GM19035 (cell line): ENCODE measurements around the gene MRPL32.

Source experiments
- ATAC-seq: cut with Tn5 transposase; IDR thresholded peaks from one replicate; pipeline ENCODE4 v1.9.1; 2021; ENCODE audit not compliant: unreplicated experiment

Gene MRPL32

GRCh38 chr7:42964849-42965805, 33.0 kb downstream of the MRPL32 start:
- ATAC-seq, result no peak

DNA sequence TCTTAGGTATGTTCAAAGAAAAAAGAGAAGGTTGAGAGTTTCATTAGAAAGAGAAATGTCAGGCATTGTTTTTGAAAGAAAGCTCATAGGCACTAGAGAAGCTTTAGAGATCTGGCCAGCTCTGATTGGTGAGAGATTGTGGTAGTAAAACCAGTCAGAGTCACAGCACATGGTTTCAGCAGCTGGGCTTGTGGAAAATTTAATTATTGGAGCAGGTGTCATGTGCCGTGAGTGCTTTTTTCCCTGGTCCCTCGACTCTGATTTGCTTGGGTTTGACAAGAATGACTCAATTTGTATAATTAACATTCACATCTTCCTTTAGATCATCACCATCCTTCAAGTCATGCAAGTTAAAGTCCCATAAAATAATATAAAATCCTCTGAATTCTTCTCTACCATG, 35.2 kb downstream of the MRPL32 start:
- no peak for ATAC-seq

GRCh38 chr7:42972699-42973500, 40.7 kb downstream of the MRPL32 start:
- no peak for ATAC-seq

DNA sequence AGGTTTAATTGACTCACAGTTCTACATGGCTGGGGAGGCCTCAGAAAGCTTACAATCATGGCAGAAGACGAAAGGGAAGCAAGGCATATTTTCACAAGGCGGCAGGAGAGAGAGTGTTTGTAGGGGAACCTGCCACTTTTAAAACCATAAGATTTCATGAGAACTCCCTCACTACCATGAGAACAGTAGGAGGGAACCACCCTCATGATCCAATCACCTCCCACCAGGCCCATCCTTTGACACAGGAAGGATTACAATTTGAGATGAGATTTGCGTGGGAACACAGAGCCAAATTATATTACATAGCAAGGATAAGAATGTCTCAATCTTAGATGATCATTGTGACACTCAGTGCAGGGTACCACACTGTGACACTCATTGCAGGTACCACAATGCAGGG, 44.2 kb downstream of the MRPL32 start:
- no peak for ATAC-seq

- no peak for ATAC-seq
Measured at GRCh38 chr7:42978496-42978895, 46.3 kb downstream of the MRPL32 start.

DNA sequence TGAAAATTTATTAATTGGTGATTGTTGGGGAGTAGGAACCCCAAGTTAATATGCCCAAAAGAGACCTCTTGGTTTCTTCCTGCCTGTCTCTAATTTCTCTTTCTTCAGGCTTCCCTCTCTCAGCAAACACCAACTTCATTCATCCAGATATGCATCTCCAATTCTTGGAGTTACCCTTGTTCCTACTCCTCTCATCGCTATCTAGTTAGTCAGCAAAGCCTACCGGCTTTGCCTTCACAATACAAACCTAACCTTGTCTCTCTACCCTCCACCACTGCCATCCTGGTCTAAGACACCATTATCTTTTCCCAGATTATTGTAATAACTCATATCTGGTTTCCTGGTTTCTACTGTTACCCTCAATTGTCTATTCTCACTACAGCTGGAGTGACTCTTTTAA, 47.9 kb downstream of the MRPL32 start:
- ATAC-seq, result no peak

DNA sequence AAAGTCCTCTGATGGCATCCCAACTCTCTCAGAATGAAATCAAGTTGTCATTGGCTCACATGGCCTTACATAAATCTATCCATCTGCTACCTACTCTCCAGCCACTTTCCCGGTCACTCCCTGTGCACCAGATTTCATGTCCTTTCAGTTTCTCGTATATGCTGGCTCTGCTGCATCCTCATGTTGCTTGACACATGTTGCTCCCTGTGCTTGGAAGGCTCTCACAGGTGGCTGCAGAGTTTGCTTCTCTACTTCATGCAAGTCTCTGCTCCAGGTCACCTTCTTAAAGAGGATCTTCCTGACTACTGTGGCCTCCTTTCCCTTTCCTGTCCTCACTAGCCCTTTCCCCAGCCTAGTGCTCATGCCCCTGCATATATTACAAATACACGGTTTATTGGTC, 48.3 kb downstream of the MRPL32 start:
- ATAC-seq, result no peak

- no peak for ATAC-seq
Measured at GRCh38 chr7:42981601-42982000, 49.4 kb downstream of the MRPL32 start.

DNA sequence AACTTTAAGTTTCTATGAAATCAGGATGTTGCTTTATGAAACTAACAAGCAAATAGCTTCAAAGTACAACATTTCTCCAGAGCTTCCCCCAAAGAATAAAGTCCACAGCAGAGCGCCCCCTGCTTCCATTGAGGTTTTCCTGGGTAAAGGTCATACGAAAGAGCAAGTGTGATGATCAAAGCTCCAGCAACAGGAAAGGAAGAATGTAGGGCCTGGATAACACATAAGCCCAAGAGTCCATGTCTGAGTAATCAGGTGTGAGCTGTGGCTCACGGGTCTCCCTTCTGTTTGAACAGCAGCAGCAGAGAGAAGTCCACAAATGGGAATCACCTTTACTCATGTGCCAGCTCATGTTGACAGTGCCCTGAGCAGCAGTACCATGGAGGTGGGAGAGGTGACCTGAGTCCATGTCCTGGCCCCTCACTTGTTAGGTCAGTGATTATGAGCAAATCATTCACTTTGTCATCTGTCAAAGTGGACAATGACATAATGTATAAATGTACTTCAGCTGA, 50.5 kb downstream of the MRPL32 start:
- ATAC-seq, result no peak

GRCh38 chr7:42984137-42984536, 52.0 kb downstream of the MRPL32 start:
- no peak for ATAC-seq

DNA sequence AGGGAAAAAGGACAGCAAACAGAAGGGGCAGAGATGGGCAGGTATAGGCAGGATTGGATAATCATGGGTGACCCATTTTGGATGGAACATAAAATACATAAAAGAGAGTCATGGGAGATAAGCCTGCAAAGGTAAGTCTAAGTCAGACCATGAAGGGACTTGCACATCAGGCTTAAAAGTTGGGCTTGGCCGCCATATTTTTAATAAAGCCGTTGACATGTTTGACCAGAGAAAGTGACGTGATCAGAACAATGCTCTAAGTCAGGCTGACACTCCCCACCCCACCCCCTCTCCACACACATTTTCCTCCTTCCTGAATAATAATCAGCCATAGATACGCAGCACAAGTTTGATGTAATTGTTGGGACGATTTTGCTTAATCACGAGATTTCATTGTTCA, 54.0 kb downstream of the MRPL32 start:
- no peak for ATAC-seq

- no peak for ATAC-seq
Measured at GRCh38 chr7:42986781-42987248, 54.6 kb downstream of the MRPL32 start.
